Skin of body (tissue), 2 donors: ENCODE measurements around the gene METTL17. TPM values are rescaled to one million over a fixed set of nuclear protein-coding genes. Genes with fewer than 3 reads are reported as not detected.
"Not testable (repeated sequence)": the region's sequence is repeated elsewhere in the genome, so short reads cannot be mapped to it uniquely, and the experiment has no call there.

Source experiments
- DNase-seq: peaks from one replicate; lab custom pipeline; 2025; lab: John Stamatoyannopoulos, UW
- total RNA-seq: library from RNA; depleted of rRNA; stranded (reverse); fragments of >200 nt; gene quantifications from one replicate; pipeline ENCODE4 v1.2.3, GENCODE V29; 2014

The METTL17 gene
- total RNA-seq, 1 donor from 2014 or later = 34.0 TPM

- no peak for DNase-seq
These were observed 34.2 kb downstream of the METTL17 start for GRCh38 chr14:21023817-21024584.

GRCh38 chr14:21024585-21025370 lies 35.0 kb downstream of the METTL17 start, which contains the start of gene NDRG2:
Gene NDRG2 (minus strand): TSS chr14:21025061. CDS start chr14:21023315, 1,746 bp downstream.
- peak; percentile 21 for DNase-seq

- no peak for DNase-seq
These were observed 35.8 kb downstream of the METTL17 start for GRCh38 chr14:21025371-21026273.

GRCh38 chr14:21026274-21026987 lies 36.7 kb downstream of the METTL17 start:
- peak; percentile 30 for DNase-seq

- no peak for DNase-seq
These were observed 37.2 kb downstream of the METTL17 start for GRCh38 chr14:21026988-21027315.

- DNase-seq = no peak
These were observed 40.1 kb downstream of the METTL17 start, which contains the start of gene TPPP2 for GRCh38 chr14:21029917-21030316. Gene TPPP2 (plus strand): TSS chr14:21030217. CDS start chr14:21030582, 365 bp downstream.

- no peak for DNase-seq
These were observed 40.8 kb downstream of the METTL17 start for GRCh38 chr14:21030531-21030930.

GRCh38 chr14:21032326-21033132 lies 42.7 kb downstream of the METTL17 start:
- DNase-seq = no peak

- no peak for DNase-seq
These were observed 43.4 kb downstream of the METTL17 start for GRCh38 chr14:21033133-21033698.

GRCh38 chr14:21034707-21035106 lies 44.9 kb downstream of the METTL17 start, which contains the start of gene RNASE13:
Gene RNASE13 (minus strand): TSS chr14:21034807. CDS start chr14:21034288, 519 bp downstream.
- DNase-seq = no peak

GRCh38 chr14:21036751-21037150 lies 47.0 kb downstream of the METTL17 start:
- no peak for DNase-seq

- no peak for DNase-seq
These were observed 47.4 kb downstream of the METTL17 start for GRCh38 chr14:21037156-21037555.

- peak; percentile 88 for DNase-seq
These were observed 49.0 kb downstream of the METTL17 start for GRCh38 chr14:21038441-21039422.

- DNase-seq = peak; percentile 62
These were observed 50.0 kb downstream of the METTL17 start for GRCh38 chr14:21039585-21040369.

- DNase-seq = no peak
These were observed 50.7 kb downstream of the METTL17 start for GRCh38 chr14:21040370-21040925.

GRCh38 chr14:21040941-21041340 lies 51.2 kb downstream of the METTL17 start:
- DNase-seq = not testable (repeated sequence)
